ENCODE results near the gene AP1G1.

GRCh38 chr16:71721066-71721740 lies 87.4 kb downstream of the AP1G1 start:
- TF ChIP-seq, protein P1, sequence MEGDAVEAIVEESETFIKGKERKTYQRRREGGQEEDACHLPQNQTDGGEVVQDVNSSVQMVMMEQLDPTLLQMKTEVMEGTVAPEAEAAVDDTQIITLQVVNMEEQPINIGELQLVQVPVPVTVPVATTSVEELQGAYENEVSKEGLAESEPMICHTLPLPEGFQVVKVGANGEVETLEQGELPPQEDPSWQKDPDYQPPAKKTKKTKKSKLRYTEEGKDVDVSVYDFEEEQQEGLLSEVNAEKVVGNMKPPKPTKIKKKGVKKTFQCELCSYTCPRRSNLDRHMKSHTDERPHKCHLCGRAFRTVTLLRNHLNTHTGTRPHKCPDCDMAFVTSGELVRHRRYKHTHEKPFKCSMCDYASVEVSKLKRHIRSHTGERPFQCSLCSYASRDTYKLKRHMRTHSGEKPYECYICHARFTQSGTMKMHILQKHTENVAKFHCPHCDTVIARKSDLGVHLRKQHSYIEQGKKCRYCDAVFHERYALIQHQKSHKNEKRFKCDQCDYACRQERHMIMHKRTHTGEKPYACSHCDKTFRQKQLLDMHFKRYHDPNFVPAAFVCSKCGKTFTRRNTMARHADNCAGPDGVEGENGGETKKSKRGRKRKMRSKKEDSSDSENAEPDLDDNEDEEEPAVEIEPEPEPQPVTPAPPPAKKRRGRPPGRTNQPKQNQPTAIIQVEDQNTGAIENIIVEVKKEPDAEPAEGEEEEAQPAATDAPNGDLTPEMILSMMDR (IDR thresholded peaks at IDR 0.05) = no peak
- no peak for TF ChIP-seq POLR2A (IDR thresholded peaks at IDR 0.05)
- no peak for TF ChIP-seq EP300 (IDR thresholded peaks at IDR 0.05)

Measured in suprapubic skin (tissue), 3 donors.